Head of caudate nucleus (tissue), 42 donors: ENCODE results near the gene LRP1B.
"Not testable (repeated sequence)": the region's sequence is repeated elsewhere in the genome, so short reads cannot be mapped to it uniquely, and the experiment has no call there.

Experiments
- DNase-seq, 42 donors: peaks; one replicate each; pipeline versions ENCODE4 v3.0.0 to v3.0.0-alpha.2; 2020 to 2021; ENCODE audit warnings: mixed read lengths in 7 of 42
- intact Hi-C: fragments of 100-400 bp; cut with DNase I; formaldehyde crosslinking; loops from one replicate; pipeline ENCODE4 v1.15.0; 2022

LRP1B gene

GRCh38 chr2:140680862-140681261, 1450.0 kb downstream of the LRP1B start:
- intact Hi-C loops = no loop called here

GRCh38 chr2:140679752-140680151, 1451.1 kb downstream of the LRP1B start:
- intact Hi-C loops = no loop called here
- DNase-seq = no peak

More at GRCh38 chr2:140680862-140681261, 1450.0 kb downstream of the LRP1B start:
- no peak for DNase-seq

DNA sequence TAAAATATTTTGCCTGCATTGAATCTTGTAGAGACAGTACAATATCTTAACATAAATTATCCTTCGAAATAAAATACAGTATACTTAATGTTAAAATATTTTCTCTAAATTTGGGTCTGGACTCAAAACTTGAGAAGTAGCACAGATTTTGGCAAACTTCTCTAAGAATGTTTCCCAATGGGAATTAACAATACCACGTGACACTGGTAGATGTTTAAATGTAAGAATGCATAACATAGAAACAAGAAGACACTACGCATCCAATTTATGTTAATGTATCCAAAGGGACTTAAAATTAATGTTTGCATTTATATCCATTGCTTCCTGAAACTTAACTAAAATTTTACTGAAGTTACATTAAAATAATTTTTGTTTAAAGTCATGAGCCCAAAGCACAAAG, 1460.9 kb downstream of the LRP1B start:
- DNase-seq = no peak
- intact Hi-C loops = no loop called here

DNA sequence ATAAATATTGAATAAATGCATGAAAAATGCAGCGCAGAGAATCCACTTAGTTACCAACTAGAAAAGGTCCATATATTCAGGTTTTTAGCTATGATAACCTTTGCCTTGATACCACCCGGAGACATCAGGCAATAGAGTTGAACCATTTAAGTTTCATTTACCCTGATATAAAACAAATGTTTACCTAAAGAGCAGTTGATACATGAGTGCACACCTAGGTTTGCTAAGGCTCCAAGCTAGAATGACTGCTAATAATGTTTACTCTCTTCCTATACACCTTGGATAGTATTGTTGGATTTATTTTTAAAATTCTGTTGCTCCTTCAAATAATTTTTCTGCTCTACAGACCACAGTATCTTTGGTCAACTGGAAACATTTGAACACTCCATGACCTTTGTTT, 1463.6 kb downstream of the LRP1B start:
- intact Hi-C loops = no loop called here

GRCh38 chr2:140662504-140662903, 1468.3 kb downstream of the LRP1B start:
- intact Hi-C loops = no loop called here
- DNase-seq = no peak

More for the DNA sequence above, 1463.6 kb downstream of the LRP1B start:
- no peak for DNase-seq

DNA sequence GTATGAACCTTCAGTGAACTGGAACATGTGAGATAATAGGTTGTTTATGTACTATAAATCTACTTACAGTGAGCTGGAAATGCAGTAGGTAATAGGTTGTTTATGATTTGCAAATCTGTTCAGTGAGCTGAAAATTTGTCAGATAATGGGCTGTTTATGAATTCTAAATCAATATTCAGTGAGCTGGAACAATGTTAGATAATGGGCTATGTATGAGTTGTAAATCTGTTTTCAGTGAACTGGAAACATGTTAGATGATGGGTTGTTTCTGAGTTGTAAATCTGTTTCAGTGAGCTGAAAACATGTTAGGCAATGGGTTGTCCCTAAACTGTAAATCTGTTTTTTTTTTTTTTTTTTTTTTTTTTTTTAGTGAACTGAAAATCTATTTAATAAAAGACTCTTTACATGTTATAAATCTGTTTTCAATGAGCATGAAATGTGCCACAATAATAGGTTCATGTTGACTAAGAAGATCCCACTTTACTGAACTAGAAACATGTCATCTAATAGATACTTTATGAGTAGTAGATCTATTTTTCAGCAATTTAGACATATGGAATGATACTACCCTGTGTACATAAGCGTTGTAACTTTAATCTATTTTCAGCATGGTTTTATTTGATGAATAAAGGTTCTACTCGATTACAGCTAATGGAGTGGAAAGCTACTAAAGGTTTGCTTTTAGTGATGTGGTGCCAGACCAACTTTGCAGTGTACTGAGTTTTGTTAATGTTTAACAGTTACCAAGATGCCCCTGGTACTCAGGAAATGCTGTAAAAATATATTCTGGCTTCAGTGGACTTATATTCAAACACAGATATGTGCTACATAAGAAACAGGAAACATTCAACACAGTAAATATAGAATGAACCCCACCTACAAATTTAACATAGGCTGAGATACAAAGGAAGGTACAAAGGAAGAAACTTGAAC, 1471.8 kb downstream of the LRP1B start:
- intact Hi-C loops = no loop called here
- no peak for DNase-seq

GRCh38 chr2:140657657-140658056, 1473.2 kb downstream of the LRP1B start:
- intact Hi-C loops = no loop called here
- no peak for DNase-seq

GRCh38 chr2:140654565-140654964, 1476.3 kb downstream of the LRP1B start:
- intact Hi-C loops = no loop called here
- no peak for DNase-seq

GRCh38 chr2:140650825-140651224, 1480.0 kb downstream of the LRP1B start:
- no peak for DNase-seq
- intact Hi-C loops = no loop called here

DNA sequence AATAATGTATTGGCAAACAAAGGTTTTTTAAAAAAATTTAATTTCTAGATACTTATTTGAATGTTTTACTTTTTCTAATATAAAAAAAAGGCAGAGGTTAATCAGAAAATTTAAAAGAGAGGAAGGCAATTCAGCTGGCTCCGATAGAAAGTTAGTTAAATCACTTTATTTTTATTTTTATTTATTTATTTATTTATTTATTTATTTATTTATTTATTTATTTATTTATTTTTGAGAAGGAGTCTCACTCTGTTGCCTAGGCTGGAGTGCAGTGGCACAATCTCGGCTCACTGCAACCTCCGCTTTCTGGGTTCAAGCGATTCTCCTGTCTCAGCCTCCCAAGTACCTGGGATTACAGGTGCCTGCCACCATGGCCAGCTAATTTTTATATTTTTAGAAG, 1480.7 kb downstream of the LRP1B start:
- DNase-seq, intact Hi-C loops: not testable (repeated sequence)

GRCh38 chr2:140648393-140648792, 1482.4 kb downstream of the LRP1B start:
- intact Hi-C loops = no loop called here
- no peak for DNase-seq

- no peak for DNase-seq
Measured at GRCh38 chr2:140643761-140644187, 1487.0 kb downstream of the LRP1B start.

GRCh38 chr2:140641163-140641562, 1489.7 kb downstream of the LRP1B start:
- no peak for DNase-seq
- intact Hi-C loops = no loop called here

More at GRCh38 chr2:140643761-140644187, 1487.0 kb downstream of the LRP1B start:
- intact Hi-C loops = no loop called here

DNA sequence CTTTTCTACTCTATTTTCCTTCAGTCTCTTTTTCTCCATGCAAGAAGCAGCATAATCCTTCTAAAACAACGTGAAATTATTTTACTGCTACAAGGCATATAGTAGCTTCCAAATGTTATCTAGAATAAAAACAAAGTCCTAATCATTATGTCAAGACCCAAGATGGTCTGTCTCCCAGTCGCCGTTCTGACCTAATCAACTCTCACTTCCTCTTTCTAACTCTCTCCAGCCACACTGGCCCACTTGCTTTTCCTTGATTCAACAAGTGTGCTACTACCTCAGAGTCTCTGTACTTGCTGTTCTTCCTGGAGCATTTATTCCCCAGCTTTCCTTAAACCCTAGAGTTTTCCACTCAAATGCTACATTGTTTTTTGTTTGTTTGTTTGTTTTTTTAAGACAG, 1491.2 kb downstream of the LRP1B start:
- intact Hi-C loops = no loop called here
- no peak for DNase-seq

DNA sequence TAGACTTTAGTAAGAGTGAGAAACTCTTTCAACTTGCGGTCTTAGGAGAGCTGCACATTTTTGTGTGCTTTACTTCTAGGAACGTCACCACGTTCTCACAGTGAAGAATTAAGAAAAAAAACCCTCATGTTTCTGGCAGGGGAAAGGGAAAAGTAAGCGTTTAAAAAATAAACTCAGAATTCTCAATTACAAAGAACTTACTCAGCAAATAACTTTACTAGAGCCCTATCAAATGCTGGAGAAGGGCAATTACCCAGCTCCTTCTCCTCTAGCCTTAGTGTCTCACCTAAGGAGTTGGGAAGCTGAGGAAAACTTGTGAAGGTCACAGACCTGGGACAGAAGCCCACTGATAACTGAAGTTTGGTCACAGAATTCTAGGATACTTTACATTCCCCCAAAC, 1500.3 kb downstream of the LRP1B start:
- intact Hi-C loops = no loop called here
- no peak for DNase-seq

GRCh38 chr2:140627885-140628284, 1502.9 kb downstream of the LRP1B start:
- intact Hi-C loops = no loop called here
- no peak for DNase-seq

GRCh38 chr2:140627136-140627535, 1503.7 kb downstream of the LRP1B start:
- intact Hi-C loops = no loop called here
- no peak for DNase-seq

DNA sequence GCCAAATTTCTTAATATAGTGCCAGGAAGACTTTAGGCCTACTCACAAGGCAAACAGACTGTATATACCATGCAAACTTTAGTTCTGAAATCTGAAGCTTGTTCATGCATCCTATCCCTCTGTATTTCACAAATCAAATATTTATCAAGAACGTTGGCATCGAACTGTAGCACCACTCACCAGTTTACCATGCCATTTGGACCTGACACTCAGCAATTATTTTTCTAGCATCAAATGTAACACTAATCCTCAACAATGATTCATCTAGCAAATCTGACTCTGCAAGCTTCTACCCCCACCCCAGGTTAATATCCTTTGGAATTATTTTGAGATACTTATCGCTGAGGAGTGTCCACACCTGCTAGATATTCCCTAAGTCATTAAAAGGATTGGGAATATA, 1506.6 kb downstream of the LRP1B start:
- intact Hi-C loops = no loop called here
- DNase-seq = no peak

DNA sequence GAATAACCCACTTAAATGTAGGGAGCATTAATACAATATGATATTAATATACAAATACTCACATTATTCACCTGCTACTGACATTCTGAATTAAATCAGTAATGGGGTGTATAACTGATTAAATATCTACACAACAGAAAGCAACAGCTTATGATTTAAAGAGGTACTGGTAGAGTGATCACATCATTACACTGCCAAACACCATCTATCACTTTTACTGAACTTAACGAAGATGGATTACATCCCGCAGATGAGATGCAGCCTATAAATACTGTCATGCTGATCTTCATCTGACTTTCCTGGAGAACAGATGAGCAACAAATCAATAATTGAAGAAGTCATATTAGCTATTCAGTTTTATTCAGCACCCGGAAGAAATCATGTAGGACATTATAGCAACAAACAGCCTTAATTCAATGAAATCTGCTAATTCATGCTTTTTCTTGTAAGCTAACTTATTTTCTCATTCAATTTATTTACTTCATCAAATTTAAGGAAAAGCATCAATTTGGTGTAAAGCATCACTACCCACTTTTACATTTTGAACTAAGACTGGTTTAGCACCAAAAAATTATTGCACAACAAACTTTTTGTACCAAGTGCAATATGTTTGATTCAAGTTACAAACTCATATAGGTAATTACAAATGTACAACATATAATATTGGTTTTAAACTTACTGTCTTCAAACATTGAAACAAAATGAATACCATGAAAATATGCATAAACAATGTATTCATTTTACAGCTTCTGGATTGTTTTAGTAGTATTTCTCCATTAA, 1509.0 kb downstream of the LRP1B start:
- intact Hi-C loops = no loop called here
- DNase-seq = no peak

- DNase-seq = no peak
- intact Hi-C loops = no loop called here
Measured at GRCh38 chr2:140604788-140605187, 1526.0 kb downstream of the LRP1B start.
